ENCODE results near the gene PREX1. TPM values are rescaled to one million over a fixed set of nuclear protein-coding genes. Genes with fewer than 3 reads are reported as not detected.

PREX1 gene
- polyA plus RNA-seq, 1 donor (not counting 4 experiments of a cell fraction or from before 2014, with no cell fraction given) = 0.22 TPM

DNA sequence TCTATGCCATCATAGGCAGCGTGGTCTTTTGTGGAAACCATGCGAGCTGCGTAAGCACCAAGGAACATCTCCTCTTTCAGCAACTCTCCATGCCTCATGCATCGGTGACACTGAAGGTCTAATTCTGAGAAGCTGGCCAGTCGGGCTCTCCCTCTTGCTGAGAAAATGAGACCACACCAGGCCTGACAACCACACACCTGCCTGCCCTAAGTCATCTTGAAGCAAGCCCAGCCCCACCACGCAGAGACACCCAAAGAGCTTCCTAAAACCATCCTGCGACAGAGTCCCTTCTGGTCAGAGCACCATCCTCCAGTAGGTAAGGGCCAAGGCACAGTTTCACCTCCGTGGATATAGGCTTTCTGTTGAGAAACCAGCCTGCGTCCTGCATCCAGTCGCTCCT is 26.6 kb downstream of the PREX1 start:
- dilution Hi-C loops (cut with MboI; ENCODE audit: extremely low pct_ligation_motif_present, low sequenced_read_pairs) = no loop called here
- FAIRE-seq = no peak
- H3K4me3 ChIP-seq (ENCODE audit: control insufficient read depth in 2 of 3, extremely low read depth in 1 of 3, insufficient read depth in 2 of 3, low read depth in 1 of 3, low read length in 3 of 3) = no peak overlapping the region

DNA sequence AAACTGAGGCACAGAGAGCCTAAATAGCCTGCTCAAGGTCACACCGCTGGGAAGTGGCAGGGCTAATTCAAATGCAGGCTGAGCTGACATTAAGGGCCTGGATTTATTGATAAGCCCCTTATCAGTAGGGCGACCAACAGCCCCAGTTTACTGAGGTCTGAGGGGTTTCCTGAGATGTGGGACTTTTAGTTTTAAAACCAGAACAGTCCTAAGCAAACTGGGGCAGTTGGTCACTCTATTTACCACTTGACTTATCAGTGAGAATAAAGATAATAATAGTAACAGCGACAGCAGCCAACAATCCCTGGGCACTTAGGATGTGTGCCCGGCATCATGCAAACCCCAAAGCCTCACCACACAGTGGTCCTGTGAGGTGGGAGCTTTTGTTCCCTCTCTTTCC is 27.6 kb downstream of the PREX1 start:
- no peaks in the 10 kb centered on the region for H3K36me3 ChIP-seq (ENCODE audit: control insufficient read depth in 2 of 2, extremely low read depth in 1 of 2, insufficient read depth in 2 of 2, low read length in 2 of 2)
- no peak overlapping the region for H3K4me3 ChIP-seq (ENCODE audit: control insufficient read depth in 2 of 3, extremely low read depth in 1 of 3, insufficient read depth in 2 of 3, low read depth in 1 of 3, low read length in 3 of 3)
- no peak overlapping the region for H3K27ac ChIP-seq (ENCODE audit: control insufficient read depth, insufficient read depth, low read length)
- dilution Hi-C loops (cut with MboI; ENCODE audit: extremely low pct_ligation_motif_present, low sequenced_read_pairs) = no loop called here
- no peak overlapping the region for H3K9ac ChIP-seq (ENCODE audit: control insufficient read depth, extremely low read depth, insufficient read depth, low read length)
- H3K79me2 ChIP-seq (ENCODE audit: control insufficient read depth, insufficient read depth, low read length) = no peaks in the 10 kb centered on the region
- H3K4me2 ChIP-seq (ENCODE audit: control insufficient read depth, extremely low read depth, insufficient read depth, low read depth, low read length) = no peak overlapping the region
- FAIRE-seq (no peak), DNase-seq (ENCODE audit: low read depth, low spot score) (no peak)
- TF ChIP-seq EZH2 (IDR thresholded peaks at IDR 0.05; ENCODE audit: low read length) = no peak
- TF ChIP-seq, protein P1, sequence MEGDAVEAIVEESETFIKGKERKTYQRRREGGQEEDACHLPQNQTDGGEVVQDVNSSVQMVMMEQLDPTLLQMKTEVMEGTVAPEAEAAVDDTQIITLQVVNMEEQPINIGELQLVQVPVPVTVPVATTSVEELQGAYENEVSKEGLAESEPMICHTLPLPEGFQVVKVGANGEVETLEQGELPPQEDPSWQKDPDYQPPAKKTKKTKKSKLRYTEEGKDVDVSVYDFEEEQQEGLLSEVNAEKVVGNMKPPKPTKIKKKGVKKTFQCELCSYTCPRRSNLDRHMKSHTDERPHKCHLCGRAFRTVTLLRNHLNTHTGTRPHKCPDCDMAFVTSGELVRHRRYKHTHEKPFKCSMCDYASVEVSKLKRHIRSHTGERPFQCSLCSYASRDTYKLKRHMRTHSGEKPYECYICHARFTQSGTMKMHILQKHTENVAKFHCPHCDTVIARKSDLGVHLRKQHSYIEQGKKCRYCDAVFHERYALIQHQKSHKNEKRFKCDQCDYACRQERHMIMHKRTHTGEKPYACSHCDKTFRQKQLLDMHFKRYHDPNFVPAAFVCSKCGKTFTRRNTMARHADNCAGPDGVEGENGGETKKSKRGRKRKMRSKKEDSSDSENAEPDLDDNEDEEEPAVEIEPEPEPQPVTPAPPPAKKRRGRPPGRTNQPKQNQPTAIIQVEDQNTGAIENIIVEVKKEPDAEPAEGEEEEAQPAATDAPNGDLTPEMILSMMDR (optimal IDR thresholded peaks at IDR 0.05 in 1 of 3, IDR thresholded peaks at IDR 0.05 in 1 of 3, conservative IDR thresholded peaks at IDR 0.05 in 1 of 3; ENCODE audit: extremely low read depth in 1 of 3, insufficient read depth in 2 of 3, low read length in 3 of 3) = no peak
- H3K9me3 ChIP-seq (ENCODE audit: control insufficient read depth, low read depth, low read length) = no peaks in the 10 kb centered on the region
- H2AFZ ChIP-seq (ENCODE audit: control insufficient read depth, low read length) = no peak overlapping the region
- H3K4me1 ChIP-seq (ENCODE audit: control insufficient read depth, extremely low read depth, insufficient read depth, low read length) = no peaks in the 10 kb centered on the region
- peaks cover 7% of the 10 kb centered on the region for H3K27me3 ChIP-seq (ENCODE audit: control insufficient read depth, extremely low read depth, insufficient read depth, low read length)
- no peaks in the 10 kb centered on the region for H3K9me1 ChIP-seq (ENCODE audit: control insufficient read depth, extremely low read depth, insufficient read depth, low read length)
- H4K20me1 ChIP-seq (ENCODE audit: control insufficient read depth, extremely low read depth, insufficient read depth, low read length) = no peaks in the 10 kb centered on the region

More for the DNA sequence above, 26.6 kb downstream of the PREX1 start:
- Histone ChIP-seq H3K79me2 (ENCODE audit: control insufficient read depth, insufficient read depth, low read length) (no peaks in the 10 kb centered on the region), H3K9ac (ENCODE audit: control insufficient read depth, extremely low read depth, insufficient read depth, low read length) (no peak overlapping the region), H3K27ac (ENCODE audit: control insufficient read depth, insufficient read depth, low read length) (no peak overlapping the region), H3K4me2 (ENCODE audit: control insufficient read depth, extremely low read depth, insufficient read depth, low read depth, low read length) (no peak overlapping the region), H3K9me1 (ENCODE audit: control insufficient read depth, extremely low read depth, insufficient read depth, low read length) (no peaks in the 10 kb centered on the region), H3K9me3 (ENCODE audit: control insufficient read depth, low read depth, low read length) (no peaks in the 10 kb centered on the region), H3K36me3 (ENCODE audit: control insufficient read depth in 2 of 2, extremely low read depth in 1 of 2, insufficient read depth in 2 of 2, low read length in 2 of 2) (no peaks in the 10 kb centered on the region), H3K27me3 (ENCODE audit: control insufficient read depth, extremely low read depth, insufficient read depth, low read length) (peaks cover 7% of the 10 kb centered on the region), H4K20me1 (ENCODE audit: control insufficient read depth, extremely low read depth, insufficient read depth, low read length) (no peaks in the 10 kb centered on the region), H3K4me1 (ENCODE audit: control insufficient read depth, extremely low read depth, insufficient read depth, low read length) (no peaks in the 10 kb centered on the region), H2AFZ (ENCODE audit: control insufficient read depth, low read length) (no peak overlapping the region)
- no peak for DNase-seq (ENCODE audit: low read depth, low spot score)
- TF ChIP-seq, protein P1 (optimal IDR thresholded peaks at IDR 0.05 in 1 of 3, IDR thresholded peaks at IDR 0.05 in 1 of 3, conservative IDR thresholded peaks at IDR 0.05 in 1 of 3; ENCODE audit: extremely low read depth in 1 of 3, insufficient read depth in 2 of 3, low read length in 3 of 3) = no peak
- TF ChIP-seq EZH2 (IDR thresholded peaks at IDR 0.05; ENCODE audit: low read length) = no peak
